ENCODE measurements around the gene DDX25. TPM values are rescaled to one million over a fixed set of nuclear protein-coding genes. Genes with fewer than 3 reads are reported as not detected.

Gene DDX25
- total and polyA plus RNA-seq, 10 of the 15 experiments (the other 5 are each of a cell fraction or from before 2014, with no cell fraction given) = 0.05 TPM; not detected in 9

DNA sequence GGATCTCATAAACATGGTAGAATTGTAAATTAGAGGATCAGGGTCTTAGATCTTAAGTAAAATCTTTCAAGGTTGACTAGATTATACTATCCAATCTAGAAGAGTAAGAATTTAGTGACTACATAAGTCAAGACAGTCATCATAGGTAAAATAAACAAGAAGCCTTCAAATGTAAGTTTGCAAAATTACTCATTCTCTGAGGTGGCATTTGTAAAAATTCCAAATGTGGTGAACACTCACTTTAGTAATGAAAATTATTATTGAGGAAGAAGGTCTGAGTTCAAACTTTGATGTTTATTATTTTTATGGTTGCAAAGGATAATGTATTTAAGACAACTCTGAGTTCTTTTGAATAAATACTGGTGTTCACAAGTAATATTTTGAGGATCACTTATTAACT, 12.2 kb upstream of the DDX25 start:
- no peak overlapping the region for H3K4me3 ChIP-seq
- no peaks in the 10 kb centered on the region for H3K9me3 ChIP-seq (replicated peaks; ENCODE audit: control insufficient read depth, insufficient read depth, low read length)
- CTCF ChIA-PET = no interaction called here
- FAIRE-seq (no peak), ATAC-seq (no peak), DNase-seq (ENCODE audit: low read depth, low spot score) (no peak)
- in situ Hi-C loops (cut with MboI) = loop anchor here (25.0 kb wide), 1 partner anchor 930 kb away; the partner anchor contains the start of gene CCDC15
- SMC1A ChIA-PET (ENCODE audit: uncharacterized antibody, unreplicated experiment) = interaction anchor here (0.7 to 1.7 kb wide), 4 partner anchors 11 to 322 kb away, joined by 3 to 4 read pairs (median 4); partner anchors contain the start of genes EI24 and PUS3
- intact Hi-C loops (cut with micrococcal nuclease; ENCODE audit: unreplicated experiment) = no loop called here
- H3K79me2 ChIP-seq (ENCODE audit: control insufficient read depth, insufficient read depth, low read length) = peaks cover 25% of the 10 kb centered on the region
- no TSS peak for BruUV-seq (replicated peaks)
- no peaks in the 10 kb centered on the region for H3K4me1 ChIP-seq (ENCODE audit: control insufficient read depth, insufficient read depth, low read length)
- TF ChIP-seq E2F8 (IDR thresholded peaks at IDR 0.05; ENCODE audit: low read depth, partially characterized antibody) = no peak
- no peak for TF ChIP-seq SREBF2 (IDR thresholded peaks at IDR 0.05; ENCODE audit: low read length)
- TF ChIP-seq SPI1 (IDR thresholded peaks at IDR 0.05; ENCODE audit: borderline replicate concordance, insufficient read depth, low read depth, low read length) = no peak
- no peak for TF ChIP-seq EP300 (IDR thresholded peaks at IDR 0.05; ENCODE audit: borderline replicate concordance in 1 of 2, control insufficient read depth in 1 of 2, low read depth in 2 of 2, low read length in 2 of 2)
- no peak for TF ChIP-seq SMAD1 (IDR thresholded peaks at IDR 0.05; ENCODE audit: low read depth, partially characterized antibody)
- POLR2A ChIA-PET = interaction anchor here (1.0 kb wide), 1 partner anchor 14 kb away, joined by 3 read pairs; no protein-coding TSS in a partner anchor
- H3K27ac ChIP-seq (ENCODE audit: control insufficient read depth, insufficient read depth) = no peak overlapping the region
- RAD21 ChIA-PET (ENCODE audit: unreplicated experiment) = no interaction called here
- H3K36me3 ChIP-seq (ENCODE audit: control insufficient read depth in 2 of 2, insufficient read depth in 2 of 2, low read length in 1 of 2) = peaks cover 0 to 17% of the 10 kb centered on the region in 2 experiments; a peak in 1 of 4 replicates
- no peak overlapping the region for H2AFZ ChIP-seq (ENCODE audit: control insufficient read depth, low read depth, low read length)
- no peak overlapping the region for H3K4me2 ChIP-seq (ENCODE audit: control insufficient read depth, insufficient read depth)
- no peak overlapping the region for H3K9ac ChIP-seq (ENCODE audit: control insufficient read depth, insufficient read depth, low read length)
- no peaks in the 10 kb centered on the region for H4K20me1 ChIP-seq (ENCODE audit: control insufficient read depth, insufficient read depth)
- no peaks in the 10 kb centered on the region for H3K27me3 ChIP-seq (replicated peaks in 1 of 2; ENCODE audit: control insufficient read depth in 2 of 2, insufficient read depth in 2 of 2, low read length in 1 of 2)

Data from GM12878 (cell line).